Measurements from ENCODE around the gene TNK2. TPM values are rescaled to one million over a fixed set of nuclear protein-coding genes. Genes with fewer than 3 reads are reported as not detected.
"Not testable (repeated sequence)": the region's sequence is repeated elsewhere in the genome, so short reads cannot be mapped to it uniquely, and the experiment has no call there.

The TNK2 gene
- total RNA-seq, 1 donor from 2014 or later: 10.1 TPM

DNA sequence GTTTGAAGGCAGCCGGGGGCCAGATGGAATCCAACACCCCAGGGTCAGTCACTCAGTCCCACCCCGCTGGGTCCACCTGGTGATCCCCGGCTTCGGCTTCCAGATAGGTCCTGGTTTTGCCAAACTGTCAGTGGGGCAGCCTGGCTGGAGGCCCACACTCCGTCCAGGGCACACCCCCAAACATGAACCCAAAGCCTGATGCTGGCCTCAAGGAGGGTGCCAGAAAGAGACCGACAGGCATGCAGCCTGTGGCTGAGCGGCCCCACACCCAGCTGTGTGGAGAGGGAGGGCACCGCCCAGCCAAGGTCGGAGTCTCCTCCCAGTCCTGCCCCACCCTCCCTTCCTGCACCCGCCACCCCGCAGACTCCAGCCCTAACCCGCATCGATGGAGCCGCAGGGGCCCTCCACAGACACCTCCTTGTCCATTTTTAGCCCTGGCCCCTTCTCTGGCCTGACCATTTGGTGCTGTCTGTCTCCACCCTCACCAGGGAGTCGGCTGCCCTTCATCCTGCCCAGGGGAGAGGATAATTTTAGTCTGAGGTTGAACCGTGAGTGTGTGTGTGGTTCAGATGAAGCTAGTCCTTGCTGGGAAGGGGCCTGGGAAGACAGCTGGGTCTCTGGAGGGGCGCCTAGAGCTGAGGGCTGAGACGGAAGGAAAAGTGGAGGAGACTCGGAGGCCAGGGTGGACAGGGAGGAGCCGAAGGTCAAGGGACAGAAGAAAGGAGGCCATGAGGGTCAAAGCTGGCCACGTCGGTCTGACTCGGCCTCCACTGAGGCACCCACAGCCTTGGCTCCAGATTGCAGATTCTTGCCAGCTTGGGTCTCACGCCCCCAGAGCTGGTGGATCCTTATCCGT lies 23.1 kb downstream of the TNK2 start:
- no peak for DNase-seq

DNA sequence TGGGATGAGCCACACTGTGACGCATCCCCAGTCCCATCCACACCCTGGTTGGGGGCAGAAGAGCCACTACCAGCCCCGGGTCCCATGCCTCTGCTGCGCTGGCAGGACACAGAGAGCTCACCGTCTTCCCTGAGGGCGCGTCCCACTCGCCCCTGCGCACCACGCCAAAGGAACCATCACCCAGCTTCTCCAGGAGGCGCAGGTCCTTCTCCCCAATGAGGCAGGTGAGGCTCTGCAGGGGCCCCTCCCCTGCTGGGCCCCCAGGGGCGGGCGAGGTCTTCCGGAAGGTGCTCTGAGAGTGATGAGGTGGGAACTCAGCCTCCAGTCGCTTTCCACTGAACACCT lies 23.7 kb downstream of the TNK2 start:
- no peak for DNase-seq

DNA sequence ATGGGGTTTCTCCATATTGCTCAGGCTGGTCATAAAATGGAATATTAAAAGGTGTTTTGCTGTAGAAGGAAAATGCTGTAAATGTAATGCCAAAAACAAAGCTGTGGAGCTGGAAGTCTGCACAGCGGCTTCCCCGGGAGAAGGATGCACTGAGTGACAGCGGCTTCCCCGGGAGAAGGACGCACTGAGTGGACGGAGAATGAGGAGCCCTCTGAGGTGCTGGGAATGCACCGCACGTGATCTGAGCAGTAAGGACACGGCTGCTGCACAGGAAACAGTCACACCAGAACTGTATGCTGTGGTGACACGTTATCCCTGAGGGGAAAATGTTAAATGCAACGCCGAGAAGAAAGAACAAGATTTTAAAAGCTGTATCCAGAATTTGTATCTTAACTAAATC lies 24.6 kb downstream of the TNK2 start:
- no peak for DNase-seq

DNA sequence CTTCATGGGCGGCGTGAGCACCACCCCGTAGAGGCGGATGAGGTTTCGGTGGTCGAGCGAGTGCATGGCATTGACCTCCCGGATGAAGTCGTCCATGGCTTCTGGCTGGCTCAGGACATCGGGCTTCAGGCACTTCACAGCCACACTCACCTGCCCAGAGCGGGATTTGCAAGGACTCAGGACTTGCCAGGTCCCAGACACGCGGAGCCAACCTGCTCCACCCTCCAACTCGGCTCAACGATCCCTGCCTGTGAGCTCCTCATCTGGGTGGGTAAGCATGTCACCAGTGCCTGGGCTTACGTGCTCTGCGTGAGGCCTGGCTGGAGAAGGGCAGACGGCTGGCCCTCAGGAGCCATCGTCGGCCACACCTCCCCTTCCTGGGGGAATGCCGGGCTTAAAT lies 25.2 kb downstream of the TNK2 start:
- DNase-seq: no peak

DNA sequence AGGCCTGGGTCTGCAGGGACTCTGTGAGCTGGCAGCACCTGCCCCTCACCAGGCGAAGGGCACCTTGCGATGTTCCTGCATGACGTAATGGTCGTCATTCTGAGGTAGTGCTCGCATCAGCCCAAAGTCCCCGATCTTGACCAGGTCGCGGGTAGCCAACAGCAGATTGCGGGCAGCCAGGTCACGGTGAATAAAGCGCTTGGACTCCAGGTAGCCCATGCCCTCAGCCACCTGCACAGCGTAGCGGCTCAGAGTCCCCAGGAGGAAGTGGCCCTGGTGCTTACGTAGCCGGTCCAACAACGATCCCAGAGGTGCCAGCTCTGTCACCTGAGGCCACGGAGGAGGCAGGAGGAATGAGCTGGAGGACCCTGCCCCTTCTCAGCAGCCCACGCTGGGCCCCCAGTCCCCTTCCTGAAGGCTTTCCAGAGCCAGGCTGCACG lies 26.3 kb downstream of the TNK2 start:
- DNase-seq: no peak

DNA sequence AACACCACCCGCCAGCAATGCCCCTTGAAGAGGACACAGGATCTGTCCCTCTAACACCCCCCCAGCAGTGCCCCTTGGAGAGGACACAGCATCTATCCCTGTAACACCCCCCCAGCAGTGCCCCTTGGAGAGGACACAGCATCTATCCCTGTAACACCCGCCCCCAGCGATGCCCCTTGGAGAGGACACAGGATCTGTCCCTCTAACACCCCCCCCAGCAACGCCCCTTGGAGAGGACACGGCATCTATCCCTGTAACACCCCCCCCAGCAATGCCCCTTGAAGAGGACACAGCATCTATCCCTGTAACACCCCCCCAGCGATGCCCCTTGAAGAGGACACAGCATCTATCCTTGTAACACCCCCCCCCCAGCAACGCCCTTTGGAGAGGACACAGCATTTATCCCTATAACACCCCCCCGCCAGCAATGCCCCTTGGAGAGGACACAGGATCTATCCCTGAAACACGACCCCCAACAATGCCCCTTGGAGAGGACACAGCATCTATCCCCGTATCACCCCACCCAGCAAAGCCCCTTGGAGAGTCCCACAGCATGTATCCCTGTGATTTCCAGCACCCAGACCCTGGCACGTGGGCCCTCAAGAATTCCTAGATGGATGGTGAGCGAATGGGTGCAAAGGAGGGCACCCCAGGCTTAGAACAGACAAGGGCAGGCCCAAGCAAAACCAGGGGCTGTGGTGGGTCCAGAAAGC lies 26.9 kb downstream of the TNK2 start:
- DNase-seq: no peak

DNA sequence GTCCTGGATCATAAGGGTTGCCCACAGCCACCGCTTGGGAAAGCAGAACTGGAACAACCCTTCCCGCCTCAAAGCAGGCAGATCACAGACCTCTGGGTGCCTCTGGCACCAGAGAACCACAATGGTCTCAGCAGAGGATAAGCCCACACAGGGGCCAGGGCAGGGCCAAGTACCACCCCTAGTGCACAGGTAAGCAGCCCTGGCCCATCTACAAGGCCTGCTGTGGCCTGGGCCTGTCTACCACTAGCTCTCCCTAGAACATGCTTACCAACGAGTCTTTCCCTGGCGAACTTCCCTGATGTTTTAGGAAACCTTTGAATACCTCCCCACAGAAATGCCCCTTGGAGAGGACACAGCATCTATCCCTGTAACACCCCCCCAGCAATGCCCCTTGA lies 28.3 kb downstream of the TNK2 start:
- no peak for DNase-seq

DNA sequence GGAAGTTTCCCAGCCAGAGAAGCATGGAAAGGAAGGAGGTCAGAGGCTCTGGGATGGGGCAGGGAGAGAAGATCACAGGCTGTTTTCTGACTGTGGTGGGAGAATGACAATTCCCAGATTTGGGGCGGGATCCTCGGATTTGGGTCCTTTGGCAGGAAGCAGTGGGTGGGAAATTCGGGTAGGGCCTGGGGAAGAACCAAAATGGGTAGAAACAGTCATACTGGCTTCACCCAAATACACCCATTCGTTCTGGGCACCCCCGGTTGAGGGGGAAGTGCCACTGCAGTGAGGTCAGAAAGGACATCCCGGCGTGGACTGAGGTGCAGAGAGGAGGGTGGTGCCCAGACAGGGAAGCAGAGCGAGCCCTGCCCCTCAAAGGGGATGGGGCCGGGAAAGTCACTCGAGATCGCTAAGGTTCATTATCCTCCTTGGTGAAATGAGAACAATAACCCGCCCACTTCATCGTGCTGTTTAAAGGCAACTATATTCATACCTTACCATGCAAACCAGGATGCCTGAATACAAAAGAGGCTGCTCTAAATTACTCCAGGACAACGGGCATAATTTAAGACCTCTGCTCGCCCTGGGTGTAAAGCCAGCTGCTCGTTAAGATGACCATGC lies 28.8 kb downstream of the TNK2 start:
- no peak for DNase-seq

DNA sequence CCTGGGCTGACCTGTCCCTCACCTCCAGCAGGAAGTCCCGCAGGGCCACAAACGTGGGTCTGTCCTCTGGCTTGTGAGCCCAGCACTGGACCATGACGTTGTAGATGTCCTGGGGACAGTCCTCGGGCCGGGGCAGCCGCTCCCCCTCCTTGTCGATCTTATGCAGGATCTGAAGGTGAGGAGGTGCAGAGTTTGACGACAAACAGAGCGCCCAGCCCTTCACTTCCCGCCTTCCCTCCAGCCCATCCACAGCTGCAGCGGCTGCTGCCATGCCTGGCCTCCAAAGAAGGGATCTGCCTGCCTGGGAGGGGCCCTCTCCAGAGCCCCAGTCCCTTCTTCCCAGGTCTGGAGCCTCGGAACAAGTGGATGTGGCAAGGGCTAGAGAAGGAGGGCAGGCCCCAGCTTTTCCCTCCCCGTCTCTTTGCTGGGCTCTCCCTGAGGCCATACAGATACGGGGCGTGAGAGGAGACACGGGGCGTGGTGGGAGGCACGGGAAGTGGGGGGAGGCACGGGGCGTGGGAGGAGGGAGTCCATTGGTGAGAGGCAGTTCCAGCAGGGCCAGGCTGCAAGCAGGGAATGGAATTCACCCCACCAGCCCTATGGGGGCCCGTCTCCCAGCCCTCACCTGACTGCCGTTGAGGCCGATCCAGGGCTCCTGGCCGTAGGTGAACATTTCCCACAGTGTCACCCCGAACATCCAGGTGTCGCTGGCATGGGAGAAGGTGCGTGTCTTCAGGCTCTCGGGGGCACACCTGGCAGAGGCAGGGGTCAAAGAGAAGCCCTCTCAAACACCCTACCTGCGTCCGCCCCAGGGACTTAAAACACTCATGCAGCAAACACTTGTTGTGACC lies 29.7 kb downstream of the TNK2 start:
- no peak for DNase-seq

DNA sequence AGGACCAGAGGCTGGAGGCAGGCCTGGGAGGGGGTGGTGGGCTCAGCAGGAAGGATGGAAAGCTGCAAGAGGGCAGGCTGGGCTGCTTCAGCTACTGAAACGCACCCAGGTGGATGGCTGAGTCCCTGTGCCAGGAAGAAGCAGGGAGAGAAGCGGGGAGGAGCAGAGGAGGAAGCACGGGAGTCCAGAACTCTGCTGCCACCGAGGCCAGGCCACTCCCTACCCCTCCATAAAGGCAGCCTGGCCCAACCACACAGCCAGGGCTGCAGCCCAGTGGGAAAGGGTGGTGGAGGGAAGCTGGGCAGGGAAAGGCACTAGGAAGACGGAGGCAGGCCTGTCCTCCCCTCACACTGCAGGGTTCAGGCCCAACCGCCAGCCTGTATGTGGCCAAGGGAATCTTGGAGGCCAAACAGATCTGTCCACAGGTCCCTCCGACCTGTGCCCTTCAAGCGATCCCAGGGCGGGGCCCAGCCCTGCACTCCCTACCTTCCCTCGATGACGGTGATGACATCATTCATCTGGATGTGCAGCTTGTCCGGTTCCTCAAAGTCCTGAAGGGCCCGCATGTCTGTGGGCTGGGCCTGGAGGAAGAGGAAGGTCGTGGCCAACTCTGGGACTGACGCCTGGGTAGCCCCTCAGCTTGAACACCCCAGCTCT lies 30.5 kb downstream of the TNK2 start:
- no peak for DNase-seq

DNA sequence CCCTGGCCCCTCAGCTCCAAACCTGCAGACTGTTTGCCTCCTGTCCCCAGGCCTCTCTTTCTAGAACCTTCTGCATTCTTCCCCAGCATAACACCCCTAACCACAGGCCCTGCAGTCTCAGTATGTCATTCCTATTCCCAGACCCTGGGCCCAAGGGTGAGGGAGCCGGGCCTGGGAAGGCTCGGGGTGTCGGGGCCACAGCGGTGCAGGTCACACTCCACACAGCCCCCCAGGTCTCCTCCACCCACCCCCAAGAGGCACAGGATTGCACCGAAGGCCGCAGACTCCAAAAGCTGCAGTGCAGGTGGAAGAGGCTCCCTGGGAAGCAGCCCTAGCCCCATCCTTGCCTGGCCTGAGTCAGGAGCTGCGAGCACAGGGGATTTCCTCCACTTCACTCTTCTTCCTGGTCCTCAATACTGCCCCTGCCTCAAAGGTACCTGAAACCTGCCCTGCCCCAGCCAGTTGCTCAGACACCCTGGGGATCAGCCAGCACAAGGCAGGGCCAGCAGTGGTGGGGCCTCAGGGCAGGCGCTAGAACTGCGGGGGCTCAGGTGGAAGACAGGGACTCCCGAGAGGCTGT lies 31.1 kb downstream of the TNK2 start:
- no peak for DNase-seq

DNA sequence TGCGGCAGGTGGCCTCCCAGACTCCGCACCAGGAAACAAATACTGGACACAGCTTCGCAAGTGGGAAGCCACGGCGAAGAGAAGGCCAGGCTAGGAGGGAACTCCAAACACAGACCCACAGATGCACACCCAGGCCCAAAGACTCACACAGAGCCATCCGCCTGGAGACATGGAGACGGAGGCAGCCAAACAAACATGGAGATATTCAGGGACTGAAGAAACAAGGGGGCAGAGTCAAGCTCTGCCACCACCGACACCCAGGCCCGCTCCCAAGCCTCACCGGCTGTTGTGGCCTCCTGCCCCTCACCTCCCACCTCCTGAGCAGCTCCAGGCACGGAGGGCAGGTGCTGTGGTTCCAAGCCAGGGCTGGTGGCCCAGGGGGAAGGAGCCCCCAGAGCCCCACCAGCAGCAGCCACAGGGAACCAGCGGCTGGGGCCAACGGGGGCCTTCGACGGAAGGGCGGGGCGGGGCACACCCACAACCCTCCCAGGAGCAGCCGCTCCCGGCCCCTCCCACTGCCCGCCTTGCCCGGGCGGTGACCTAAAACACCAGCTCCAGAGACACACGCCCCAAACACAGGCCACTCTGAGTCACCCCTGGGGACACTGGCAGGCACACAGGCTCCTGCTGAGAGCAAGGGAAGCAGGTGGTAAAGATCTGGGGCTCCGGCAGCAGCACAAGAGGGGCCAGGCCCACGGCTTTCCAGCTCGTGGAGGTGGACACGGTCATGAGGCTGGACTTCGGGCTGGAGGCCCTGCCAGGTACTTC lies 31.9 kb downstream of the TNK2 start:
- no peak for DNase-seq

DNA sequence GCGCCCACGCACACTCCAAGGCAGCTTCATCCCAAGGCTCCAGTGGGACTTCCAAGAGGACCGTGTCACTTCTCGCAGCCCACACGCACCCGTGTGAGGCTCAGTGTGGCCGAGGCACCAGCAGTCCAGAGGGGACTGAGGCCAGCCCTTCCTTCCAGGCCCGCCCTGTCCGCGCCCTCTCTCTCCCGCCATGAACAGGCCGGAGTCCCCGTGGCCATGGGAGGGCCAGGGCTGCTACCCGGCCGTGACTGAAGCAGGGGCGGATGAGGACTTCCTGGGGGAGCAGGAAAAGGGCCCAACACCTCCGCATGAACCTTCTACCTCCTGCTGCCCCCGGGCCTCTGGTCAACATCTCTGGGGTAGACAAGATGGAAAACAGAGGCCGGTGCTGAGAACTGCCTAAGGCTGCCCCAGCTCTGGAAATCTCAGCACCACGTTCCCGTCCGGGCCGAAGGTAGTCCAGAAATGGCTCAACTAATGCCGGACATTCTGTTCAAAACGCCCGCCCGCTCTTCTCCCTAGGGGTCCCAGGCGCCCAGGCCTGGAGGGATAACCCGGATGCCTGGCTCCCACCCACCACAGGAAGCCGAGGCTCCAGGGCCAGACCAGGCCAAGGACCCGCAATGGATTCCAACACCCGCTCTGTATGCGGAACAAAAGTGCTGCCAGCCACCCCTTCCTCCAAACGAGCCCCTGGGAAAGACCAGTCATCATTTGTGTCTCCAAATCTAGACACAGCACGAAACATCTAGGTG lies 32.7 kb downstream of the TNK2 start:
- no peak for DNase-seq

DNA sequence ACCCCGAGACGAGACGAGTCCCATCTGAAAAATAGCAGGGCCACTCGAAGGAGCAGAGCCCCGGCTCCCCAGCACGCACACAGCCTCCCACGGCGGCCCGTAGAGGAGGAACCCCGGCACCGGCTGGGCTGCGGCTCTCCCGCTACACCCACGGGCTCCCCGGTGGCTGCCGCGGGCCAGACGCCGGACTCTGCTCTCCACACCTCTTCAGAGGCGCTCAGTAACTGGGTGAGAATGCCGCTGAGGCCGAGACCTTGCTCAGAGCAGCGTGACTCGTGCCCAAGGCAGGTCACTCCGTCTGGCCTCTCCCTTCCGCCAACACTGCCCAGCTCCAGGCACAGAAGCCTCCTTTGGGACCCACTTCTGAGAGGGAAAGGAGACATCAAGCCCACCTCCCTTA lies 34.4 kb downstream of the TNK2 start:
- no peak for DNase-seq

DNA sequence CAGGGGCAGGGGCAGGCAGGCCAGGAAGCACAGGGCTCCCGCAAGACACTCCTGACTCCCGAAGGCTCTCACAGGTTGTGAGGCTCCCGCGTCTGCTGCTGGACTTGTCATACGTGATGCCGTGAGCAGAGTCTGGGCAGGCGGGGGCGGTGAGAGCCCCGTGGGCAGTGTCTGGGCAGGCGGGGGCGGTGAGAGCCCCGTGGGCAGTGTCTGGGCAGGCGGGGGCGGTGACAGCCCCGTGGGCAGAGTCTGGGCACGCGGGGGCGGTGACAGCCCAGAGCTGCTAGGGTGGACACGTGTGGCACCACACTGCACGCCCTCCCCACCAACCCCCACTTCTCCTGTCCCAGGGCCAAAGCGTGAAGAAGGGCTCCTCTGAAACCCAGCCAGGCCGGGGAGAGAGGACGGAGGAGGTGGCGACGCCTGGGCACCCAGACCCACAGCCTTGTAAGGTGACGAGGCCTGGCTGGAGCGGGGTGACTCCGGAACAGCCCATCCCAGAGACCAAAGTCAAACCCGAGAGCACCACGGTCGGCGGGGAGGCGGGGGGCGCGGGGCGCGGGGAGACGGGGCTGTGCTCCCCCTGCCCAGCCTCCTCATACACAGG lies 35.0 kb downstream of the TNK2 start:
- DNase-seq: no peak

DNA sequence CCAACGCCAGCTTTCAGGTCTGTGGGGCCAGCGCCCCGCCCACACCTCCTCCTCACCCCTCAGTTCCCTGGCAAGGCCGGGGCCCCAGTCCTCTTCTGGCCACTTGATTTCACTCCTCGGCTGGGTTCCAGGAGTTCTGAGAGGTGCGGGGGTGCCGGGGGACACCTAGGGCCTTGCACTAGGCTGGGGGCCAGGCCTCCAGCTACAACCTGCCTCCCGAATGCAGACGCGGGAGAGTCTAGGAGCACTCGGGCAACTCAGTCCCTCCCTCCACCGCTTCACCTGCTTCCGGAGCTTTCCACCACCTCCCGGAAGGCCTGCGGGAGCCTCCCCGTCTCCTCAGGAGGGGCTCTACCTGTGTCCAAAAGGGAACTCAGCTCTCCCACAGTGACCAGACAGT lies 35.6 kb downstream of the TNK2 start:
- DNase-seq: no peak

DNA sequence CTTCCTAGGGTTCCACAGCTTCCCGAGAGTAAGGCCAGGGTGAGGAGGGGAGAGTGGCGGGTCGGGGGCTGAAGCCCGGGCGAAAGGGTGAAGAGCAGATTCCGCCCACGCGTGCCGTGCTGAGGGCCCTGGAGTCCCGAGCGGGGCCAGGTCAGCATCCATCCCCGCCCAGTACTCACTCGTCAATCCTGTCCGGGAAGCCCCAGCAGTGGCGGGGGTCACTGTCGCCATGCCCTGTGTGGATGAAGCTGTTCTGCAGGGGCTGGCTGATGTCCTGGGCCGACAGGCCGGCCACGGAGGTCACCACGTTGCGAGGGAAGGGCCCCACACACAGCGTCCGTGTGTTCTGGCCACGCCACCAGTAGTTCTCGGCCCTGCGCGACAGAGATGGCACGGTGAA lies 36.3 kb downstream of the TNK2 start:
- no peak for DNase-seq

DNA sequence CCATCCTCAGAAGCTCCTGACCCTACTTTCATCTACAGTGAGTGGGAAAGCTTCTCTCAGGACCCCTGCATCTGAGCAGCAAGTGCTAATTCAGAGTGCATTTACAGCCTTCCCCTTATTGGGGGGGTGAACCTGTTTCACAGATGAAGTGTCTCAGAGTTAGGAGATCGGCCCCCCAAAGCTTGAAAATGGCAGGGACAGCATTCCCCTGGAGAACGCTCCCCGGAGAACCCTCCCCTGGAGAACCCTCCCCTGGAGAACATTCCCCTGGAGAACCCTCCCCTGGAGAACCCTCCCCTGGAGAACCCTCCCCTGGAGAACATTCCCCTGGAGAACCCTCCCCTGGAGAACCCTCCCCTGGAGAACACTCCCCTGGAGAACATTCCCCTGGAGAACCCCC lies 36.7 kb downstream of the TNK2 start:
- not testable (repeated sequence) for DNase-seq

DNA sequence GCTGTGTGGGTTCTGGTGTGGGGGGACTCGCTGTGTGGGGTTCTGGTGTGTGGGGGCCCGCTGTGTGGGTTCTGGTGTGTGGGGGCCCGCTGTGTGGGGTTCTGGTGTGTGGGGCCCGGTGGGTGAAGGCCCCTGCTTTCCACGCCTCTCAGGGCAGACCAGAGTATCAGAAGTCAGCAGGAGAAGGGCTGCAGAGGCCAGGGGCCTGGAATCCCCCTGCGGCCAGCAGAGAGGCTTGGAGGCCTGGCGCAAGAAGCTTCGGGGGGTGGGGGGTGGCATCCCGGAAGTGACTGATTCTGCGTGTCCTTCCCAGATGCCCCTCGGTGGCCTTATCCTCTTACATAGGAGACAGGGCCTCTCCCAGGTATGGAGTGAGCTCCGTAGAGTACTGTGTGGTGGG lies 37.4 kb downstream of the TNK2 start:
- DNase-seq: no peak

DNA sequence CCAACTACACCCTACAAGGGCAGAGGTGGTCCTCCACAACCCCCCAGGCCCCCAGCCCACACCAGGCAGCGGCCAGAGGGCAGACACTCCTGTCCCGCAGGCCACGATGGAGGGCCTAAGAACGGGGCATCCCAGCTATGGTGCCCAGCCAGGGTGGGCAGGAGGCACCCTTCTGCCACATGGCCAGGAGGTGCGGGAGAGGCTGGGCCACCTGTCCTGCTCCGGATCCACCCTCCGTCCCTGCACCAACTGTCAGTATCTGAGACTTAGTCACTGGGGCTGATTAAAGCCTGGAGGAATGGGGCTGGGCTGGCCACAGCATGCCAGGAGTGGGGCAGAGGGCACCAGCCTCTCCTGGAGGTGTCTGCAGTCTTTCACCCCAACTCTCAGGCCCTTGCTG lies 37.9 kb downstream of the TNK2 start:
- DNase-seq: no peak

Measured in occipital lobe (tissue), 2 donors.